ENCODE measurements around the gene TMTC3.

DNA sequence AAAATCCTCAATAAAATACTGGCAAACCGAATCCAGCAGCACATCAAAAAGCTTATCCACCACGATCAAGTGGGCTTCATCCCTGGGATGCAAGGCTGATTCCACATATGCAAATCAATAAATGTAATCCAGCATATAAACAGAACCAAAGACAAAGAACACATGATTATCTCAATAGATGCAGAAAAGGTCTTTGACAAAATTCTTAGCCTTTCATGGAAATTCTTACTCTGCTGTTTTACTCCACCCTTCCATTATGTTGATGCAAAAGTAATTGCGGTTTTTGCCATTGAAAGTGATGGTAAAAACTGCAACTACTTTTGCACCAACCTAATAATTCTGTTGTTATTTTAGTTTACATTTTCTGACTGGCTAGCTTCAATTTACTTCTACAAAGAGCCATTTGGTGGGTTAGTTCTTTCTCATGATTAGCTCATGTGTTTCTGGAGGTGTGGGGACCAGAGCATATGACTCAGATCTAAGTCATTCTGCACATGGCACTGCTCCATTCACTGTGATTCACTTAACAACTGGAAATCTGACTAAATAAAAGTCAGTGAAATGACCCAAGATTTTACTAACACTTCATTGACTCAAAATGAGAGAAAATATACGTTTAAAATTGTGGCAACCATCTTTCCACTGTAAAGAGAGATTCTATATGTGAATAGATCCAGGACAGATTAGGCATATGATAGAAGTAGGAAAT is 99.9 kb downstream of the TMTC3 start:
- TF ChIP-seq, protein P1, sequence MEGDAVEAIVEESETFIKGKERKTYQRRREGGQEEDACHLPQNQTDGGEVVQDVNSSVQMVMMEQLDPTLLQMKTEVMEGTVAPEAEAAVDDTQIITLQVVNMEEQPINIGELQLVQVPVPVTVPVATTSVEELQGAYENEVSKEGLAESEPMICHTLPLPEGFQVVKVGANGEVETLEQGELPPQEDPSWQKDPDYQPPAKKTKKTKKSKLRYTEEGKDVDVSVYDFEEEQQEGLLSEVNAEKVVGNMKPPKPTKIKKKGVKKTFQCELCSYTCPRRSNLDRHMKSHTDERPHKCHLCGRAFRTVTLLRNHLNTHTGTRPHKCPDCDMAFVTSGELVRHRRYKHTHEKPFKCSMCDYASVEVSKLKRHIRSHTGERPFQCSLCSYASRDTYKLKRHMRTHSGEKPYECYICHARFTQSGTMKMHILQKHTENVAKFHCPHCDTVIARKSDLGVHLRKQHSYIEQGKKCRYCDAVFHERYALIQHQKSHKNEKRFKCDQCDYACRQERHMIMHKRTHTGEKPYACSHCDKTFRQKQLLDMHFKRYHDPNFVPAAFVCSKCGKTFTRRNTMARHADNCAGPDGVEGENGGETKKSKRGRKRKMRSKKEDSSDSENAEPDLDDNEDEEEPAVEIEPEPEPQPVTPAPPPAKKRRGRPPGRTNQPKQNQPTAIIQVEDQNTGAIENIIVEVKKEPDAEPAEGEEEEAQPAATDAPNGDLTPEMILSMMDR (conservative IDR thresholded peaks at IDR 0.05; ENCODE audit: low read length): no peak
- no peak for TF ChIP-seq EZH2phosphoT487 (IDR thresholded peaks at IDR 0.05; ENCODE audit: borderline replicate concordance, low read depth, low read length)
